ENCODE measurements around the gene KRTAP2-4. TPM values are rescaled to one million over a fixed set of nuclear protein-coding genes. Genes with fewer than 3 reads are reported as not detected.
"Not testable (repeated sequence)": the region's sequence is repeated elsewhere in the genome, so short reads cannot be mapped to it uniquely, and the experiment has no call there.

The KRTAP2-4 gene
- total RNA-seq, 2 donors from 2014 or later = not detected

- Histone ChIP-seq H3K36me3 (no peaks in the 10 kb centered on the region), H3K27me3 (replicated peaks; ENCODE audit: insufficient read depth) (no peaks in the 10 kb centered on the region), H3K27ac (no peak overlapping the region), H3K9me3 (no peaks in the 10 kb centered on the region), H3K4me3 (no peak overlapping the region), H3K4me1 (ENCODE audit: control insufficient read depth in 1 of 2, low read depth in 2 of 2) (peaks cover 23 to 33% of the 10 kb centered on the region in 2 donors)
- DNase-seq (ENCODE audit: low spot score) = no peak
- no peak for TF ChIP-seq CTCF (IDR thresholded peaks at IDR 0.05)
- ATAC-seq (ENCODE audit: insufficient number of reproducible peaks, low FRiP score, low read depth) = no peak
Measured at GRCh38 chr17:41058741-41059140, 6.9 kb downstream of the KRTAP2-4 start.

- H3K9me3 ChIP-seq = no peaks in the 10 kb centered on the region
- DNase-seq (ENCODE audit: low spot score) (no peak), ATAC-seq (ENCODE audit: insufficient number of reproducible peaks, low FRiP score, low read depth) (no peak)
- H3K27me3 ChIP-seq (replicated peaks; ENCODE audit: insufficient read depth) = no peaks in the 10 kb centered on the region
- H3K27ac ChIP-seq = no peak overlapping the region
- H3K4me3 ChIP-seq = no peak overlapping the region
- H3K36me3 ChIP-seq = no peaks in the 10 kb centered on the region
- TF ChIP-seq CTCF (IDR thresholded peaks at IDR 0.05) = no peak
- H3K4me1 ChIP-seq (ENCODE audit: control insufficient read depth in 1 of 2, low read depth in 2 of 2) = peaks cover 17 to 27% of the 10 kb centered on the region in 2 donors
Measured at GRCh38 chr17:41057547-41057946, 8.1 kb downstream of the KRTAP2-4 start.

GRCh38 chr17:41055130-41055529, 10.5 kb downstream of the KRTAP2-4 start, which contains the start of gene KRTAP2-2:
KRTAP2-2 (minus strand) TSS chr17:41055230; CDS start chr17:41055211, 19 bp downstream.
- H3K36me3 ChIP-seq; H3K27ac ChIP-seq; ATAC-seq (ENCODE audit: insufficient number of reproducible peaks, low FRiP score, low read depth); DNase-seq (ENCODE audit: low spot score); H3K4me3 ChIP-seq; H3K9me3 ChIP-seq; H3K4me1 ChIP-seq (ENCODE audit: control insufficient read depth in 1 of 2, low read depth in 2 of 2); H3K27me3 ChIP-seq (replicated peaks; ENCODE audit: insufficient read depth): not testable (repeated sequence)

GRCh38 chr17:41054556-41054955, 11.1 kb downstream of the KRTAP2-4 start:
- ATAC-seq (ENCODE audit: insufficient number of reproducible peaks, low FRiP score, low read depth); H3K27me3 ChIP-seq (replicated peaks; ENCODE audit: insufficient read depth); DNase-seq (ENCODE audit: low spot score); H3K36me3 ChIP-seq; H3K9me3 ChIP-seq; H3K4me3 ChIP-seq; H3K27ac ChIP-seq; H3K4me1 ChIP-seq (ENCODE audit: control insufficient read depth in 1 of 2, low read depth in 2 of 2): not testable (repeated sequence)

- DNase-seq (ENCODE audit: low spot score) = no peak
- ATAC-seq (ENCODE audit: insufficient number of reproducible peaks, low FRiP score, low read depth) = no peak
- Histone ChIP-seq H3K9me3 (no peaks in the 10 kb centered on the region), H3K27me3 (replicated peaks; ENCODE audit: insufficient read depth) (no peaks in the 10 kb centered on the region), H3K27ac (no peak overlapping the region), H3K4me3 (no peak overlapping the region), H3K36me3 (no peaks in the 10 kb centered on the region), H3K4me1 (ENCODE audit: control insufficient read depth in 1 of 2, low read depth in 2 of 2) (no peaks in the 10 kb centered on the region)
- no peak for TF ChIP-seq CTCF (IDR thresholded peaks at IDR 0.05)
Measured at GRCh38 chr17:41054025-41054424, 11.7 kb downstream of the KRTAP2-4 start.

- no peak for ATAC-seq (ENCODE audit: insufficient number of reproducible peaks, low FRiP score, low read depth)
Measured at GRCh38 chr17:41052566-41052965, 13.1 kb downstream of the KRTAP2-4 start.

More at GRCh38 chr17:41052566-41052965, 13.1 kb downstream of the KRTAP2-4 start:
- TF ChIP-seq CTCF (IDR thresholded peaks at IDR 0.05) = no peak
- no peak overlapping the region for H3K4me3 ChIP-seq
- H3K4me1 ChIP-seq (ENCODE audit: control insufficient read depth in 1 of 2, low read depth in 2 of 2) = no peaks in the 10 kb centered on the region
- H3K9me3 ChIP-seq = no peaks in the 10 kb centered on the region
- no peak overlapping the region for H3K27ac ChIP-seq
- no peak for DNase-seq (ENCODE audit: low spot score)
- no peaks in the 10 kb centered on the region for H3K36me3 ChIP-seq
- no peaks in the 10 kb centered on the region for H3K27me3 ChIP-seq (replicated peaks; ENCODE audit: insufficient read depth)
